Measurements from ENCODE around the gene STRA6. TPM values are rescaled to one million over a fixed set of nuclear protein-coding genes. Genes with fewer than 3 reads are reported as not detected.

Gene STRA6
- total RNA-seq, 1 donor from 2014 or later, result 50.9 TPM

GRCh38 chr15:74132681-74133651 is 69.6 kb downstream of the STRA6 start:
- DNase-seq (ENCODE audit: low spot score), result no peak

GRCh38 chr15:74131628-74132413 is 70.8 kb downstream of the STRA6 start:
- no peak for DNase-seq (ENCODE audit: low spot score)

GRCh38 chr15:74130849-74131627 is 71.5 kb downstream of the STRA6 start:
- no peak for DNase-seq (ENCODE audit: low spot score)

DNA sequence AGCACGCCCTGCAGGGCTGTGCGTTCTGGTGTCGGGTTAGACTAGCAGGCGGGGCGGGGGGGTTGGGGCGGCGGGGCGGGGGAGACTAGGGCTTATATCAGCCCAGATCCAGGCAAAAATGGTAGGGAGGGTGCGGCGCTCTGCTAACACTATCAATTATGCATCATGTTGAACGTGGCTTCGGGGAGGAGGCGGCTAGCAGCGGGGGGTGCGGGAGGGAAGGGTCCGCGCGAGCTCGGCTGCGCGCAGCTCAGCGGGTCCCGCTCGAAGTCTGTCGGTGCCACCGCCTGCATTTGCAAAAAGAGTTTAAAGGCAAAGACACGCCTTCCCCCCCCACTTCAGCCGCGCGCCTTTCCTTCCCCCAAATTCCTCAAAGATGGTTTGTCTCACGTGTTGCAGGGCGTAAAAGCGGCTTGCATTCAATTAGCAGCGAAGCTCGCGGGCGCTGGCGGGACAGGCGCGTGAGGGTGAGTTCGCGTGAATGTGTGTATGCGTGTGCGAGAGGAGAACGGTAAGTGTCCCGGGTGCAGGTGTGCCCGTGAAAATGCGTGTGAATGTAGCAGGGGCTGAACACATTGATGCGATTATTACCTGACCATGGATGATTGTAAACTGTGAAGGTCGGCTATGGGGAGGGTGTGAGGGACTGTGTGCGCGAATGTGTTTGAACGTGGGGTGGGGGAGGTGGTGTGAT is 72.3 kb downstream of the STRA6 start, which contains the start of gene ISLR2:
Gene ISLR2 (plus strand): TSS at position 432 of the 694 bp plus-strand sequence. CDS start 2,169 bp downstream, outside the sequence.
- no peak for DNase-seq (ENCODE audit: low spot score)

DNA sequence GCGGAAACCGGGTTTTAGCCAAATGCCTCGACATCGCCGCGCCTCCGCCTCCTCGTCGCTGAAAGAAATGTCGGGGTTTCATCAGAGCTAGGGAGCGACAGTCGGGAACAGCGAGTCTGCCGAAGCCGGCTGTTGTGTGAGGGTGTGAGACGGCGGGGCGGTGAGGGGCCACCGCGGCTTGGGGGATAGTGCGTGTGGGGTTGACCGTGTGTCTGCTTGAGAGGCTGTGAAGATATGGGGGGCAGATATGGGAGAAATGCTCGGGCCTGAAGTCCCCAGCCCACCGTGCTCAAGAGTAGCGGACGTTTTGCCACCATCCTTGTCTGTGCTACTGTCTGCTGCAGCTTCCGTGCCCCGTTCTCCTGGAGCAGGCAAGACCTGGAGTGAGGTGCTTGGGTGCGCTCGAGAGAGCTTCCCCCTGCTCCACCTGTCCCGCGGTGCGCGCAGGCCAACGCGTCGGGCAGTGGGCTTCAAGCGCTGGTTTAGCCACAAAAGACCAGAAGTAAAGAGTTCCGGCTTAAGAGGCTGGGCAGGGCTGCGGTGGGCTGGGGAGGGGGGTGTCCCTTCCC is 72.9 kb downstream of the STRA6 start:
- DNase-seq (ENCODE audit: low spot score), result no peak

Other genes starting within 250 kb of the STRA6 start
- 15.0 TPM for gene STOML1, start 210.5 kb downstream of the STRA6 start, total RNA-seq
- 102 TPM for gene PML, start 208.1 kb downstream of the STRA6 start, total RNA-seq
- not detected for gene GOLGA6A, start 120.2 kb downstream of the STRA6 start, total RNA-seq
- 0.21 TPM for gene ISLR2, start 72.2 kb downstream of the STRA6 start, total RNA-seq
- gene ISLR, start 29.1 kb downstream of the STRA6 start, total RNA-seq, result 37.4 TPM
- gene CCDC33, start 33.5 kb upstream of the STRA6 start, total RNA-seq, result 10.2 TPM
- gene CYP11A1, start 164.9 kb upstream of the STRA6 start, total RNA-seq, result 2.4 TPM
- gene SEMA7A, start 231.2 kb upstream of the STRA6 start, total RNA-seq, result 2.2 TPM

All from ureter (tissue), 1 donor.